ENCODE results near the gene STK40. TPM values are rescaled to one million over a fixed set of nuclear protein-coding genes. Genes with fewer than 3 reads are reported as not detected.

The STK40 gene
- polyA plus RNA-seq, 3 donors, result 40.2 to 47.7 (median 42.0) TPM

DNA sequence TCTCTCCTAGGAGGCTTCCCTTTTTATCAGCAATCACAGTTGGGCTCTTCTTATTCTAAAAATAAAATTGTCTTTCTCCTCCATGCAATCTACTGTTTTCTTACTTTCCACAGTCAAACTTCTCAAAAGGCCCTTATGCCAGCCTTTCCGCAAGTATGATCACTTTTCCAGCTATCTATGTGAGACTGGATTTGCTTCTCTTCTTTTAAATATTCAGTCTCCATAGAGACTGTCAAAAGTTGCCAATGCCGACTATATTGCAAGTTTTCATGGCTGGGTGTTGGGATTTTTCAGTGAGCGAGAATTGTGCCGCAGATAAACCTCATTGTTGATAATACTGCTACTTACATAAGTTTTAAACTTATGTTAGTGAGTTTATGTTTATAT lies 16.8 kb upstream of the STK40 start:
- no peak for DNase-seq (ENCODE audit: extremely low read depth in 1 of 11, low read depth in 9 of 11, low spot score in 4 of 11)

DNA sequence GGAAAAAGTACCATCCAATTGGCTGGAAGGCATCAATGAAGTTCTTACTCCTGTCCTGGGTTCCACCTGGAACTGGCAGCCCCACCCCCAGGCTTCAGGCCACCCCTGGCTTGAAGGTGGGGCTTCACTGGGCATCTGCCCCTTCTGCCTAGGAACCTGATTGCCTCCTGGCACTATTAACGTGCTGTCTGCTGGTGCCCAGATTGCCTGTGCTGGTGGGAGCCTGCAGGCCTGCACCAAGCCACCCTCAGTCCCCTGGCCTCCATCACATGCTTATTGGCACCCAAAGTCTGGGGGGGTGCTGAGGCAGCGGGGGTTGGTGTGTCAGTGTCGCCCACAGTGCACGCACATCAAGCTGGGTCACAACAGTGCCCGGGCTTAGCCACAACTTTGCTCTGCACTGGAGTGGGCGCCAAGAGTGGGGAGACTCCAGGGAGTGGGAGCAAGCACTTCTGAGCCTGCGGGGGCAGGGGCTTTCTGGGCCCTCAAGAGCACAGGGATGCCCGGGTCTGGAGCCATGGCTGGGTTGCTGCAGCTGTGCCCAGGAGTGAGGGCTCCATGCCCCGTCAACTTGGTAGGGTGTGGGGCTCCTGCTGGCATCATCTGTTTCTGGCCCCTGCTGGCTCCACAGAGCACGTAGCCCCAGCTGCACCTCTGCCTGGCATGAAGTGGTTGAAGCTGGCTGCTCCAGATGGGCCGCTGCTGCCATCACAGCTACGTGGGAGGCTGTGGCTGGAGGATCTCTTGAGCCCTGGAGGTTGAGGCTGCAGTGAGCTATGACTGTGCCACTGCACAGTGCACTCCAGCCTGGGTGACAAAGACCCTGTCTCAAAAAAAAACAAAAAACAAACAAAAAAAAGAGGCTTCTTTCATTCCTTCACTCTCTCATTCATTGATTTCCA lies 16.1 kb upstream of the STK40 start:
- no peak for DNase-seq (ENCODE audit: extremely low read depth in 1 of 11, low read depth in 9 of 11, low spot score in 4 of 11)

DNA sequence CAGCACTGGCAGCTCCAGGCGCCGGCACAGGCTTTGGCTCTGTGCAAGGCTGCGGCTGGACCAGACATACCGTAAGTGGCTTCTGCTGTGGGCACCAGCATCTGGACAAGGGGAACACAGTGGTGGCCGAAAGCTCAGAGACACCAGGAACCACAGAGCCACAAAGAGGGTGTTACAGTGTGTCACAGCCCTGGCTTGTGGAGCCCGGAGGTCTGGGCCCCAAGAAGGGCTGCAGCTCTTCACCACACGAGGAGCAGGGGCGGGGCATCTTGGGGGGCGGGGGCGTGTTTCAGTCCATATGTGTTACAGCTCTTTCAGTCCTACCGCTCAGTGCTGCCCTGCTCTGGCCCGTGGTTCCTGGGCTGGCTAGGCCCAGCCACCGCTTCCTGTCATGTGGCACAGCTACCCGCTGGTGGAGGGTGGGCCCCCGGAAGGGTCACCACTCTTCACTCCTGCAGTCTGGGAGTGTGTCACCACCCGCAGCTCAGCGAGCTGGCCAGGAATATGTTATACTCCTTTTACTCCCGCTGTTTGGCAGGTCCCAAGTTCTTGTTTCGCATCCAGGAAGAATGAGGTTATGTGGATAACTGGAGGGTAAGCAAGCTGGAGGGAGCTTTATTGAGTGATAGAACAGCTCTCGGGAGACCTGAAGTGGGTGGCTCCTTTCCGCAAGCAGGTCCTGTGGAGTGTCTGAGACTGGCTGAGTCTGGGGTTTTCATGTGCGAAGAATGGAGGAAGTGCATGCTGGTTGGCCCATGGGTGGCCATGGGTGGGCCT lies 15.3 kb upstream of the STK40 start:
- no peak for DNase-seq (ENCODE audit: extremely low read depth in 1 of 11, low read depth in 9 of 11, low spot score in 4 of 11)

DNA sequence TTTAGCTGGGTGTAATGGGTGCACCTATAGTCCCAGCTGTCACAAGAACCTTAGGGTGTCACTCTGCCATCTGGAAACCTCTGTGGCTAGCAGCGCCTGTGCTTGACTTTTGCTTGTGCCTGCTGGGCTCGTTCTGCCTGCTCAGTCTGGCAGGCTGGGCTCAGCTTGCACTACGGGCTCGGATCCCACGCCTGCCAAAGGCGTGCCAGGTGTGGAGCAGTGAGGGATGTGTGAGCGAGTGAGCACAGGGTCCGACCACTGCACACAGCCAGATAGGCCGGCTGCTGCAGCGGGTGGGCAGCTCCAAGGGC lies 14.7 kb upstream of the STK40 start:
- no peak for DNase-seq (ENCODE audit: extremely low read depth in 1 of 11, low read depth in 9 of 11, low spot score in 4 of 11)

DNA sequence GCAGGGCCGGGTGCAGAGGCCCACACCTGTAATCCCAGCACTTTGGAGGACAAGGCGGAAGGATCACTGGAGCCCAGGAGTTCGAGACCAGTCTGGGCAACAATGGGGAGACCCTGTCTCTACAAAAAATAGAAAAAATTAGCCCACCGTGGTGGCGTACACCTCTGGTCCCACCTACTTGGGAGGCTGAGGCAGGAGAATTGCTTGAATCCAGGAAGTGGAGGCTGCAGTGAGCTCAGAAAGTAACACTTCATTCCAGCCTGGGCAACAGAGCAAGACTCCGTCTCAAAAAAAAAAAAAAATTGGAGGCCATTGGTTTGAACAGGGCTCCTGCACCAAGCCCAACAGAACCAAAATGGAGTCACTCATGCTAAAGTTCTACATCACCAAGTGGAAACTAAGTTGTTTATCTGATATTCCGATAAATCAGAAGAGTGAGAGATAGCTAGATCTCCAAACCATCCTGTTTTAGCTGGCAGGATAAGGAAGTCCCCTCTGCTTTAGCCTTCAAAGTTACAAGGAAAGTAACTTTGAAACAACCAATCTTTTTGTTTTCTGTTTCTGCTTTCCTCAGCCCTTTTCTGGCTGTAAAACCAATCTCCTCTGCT lies 12.8 kb upstream of the STK40 start:
- DNase-seq (ENCODE audit: extremely low read depth in 1 of 11, low read depth in 9 of 11, low spot score in 4 of 11), result no peak

DNA sequence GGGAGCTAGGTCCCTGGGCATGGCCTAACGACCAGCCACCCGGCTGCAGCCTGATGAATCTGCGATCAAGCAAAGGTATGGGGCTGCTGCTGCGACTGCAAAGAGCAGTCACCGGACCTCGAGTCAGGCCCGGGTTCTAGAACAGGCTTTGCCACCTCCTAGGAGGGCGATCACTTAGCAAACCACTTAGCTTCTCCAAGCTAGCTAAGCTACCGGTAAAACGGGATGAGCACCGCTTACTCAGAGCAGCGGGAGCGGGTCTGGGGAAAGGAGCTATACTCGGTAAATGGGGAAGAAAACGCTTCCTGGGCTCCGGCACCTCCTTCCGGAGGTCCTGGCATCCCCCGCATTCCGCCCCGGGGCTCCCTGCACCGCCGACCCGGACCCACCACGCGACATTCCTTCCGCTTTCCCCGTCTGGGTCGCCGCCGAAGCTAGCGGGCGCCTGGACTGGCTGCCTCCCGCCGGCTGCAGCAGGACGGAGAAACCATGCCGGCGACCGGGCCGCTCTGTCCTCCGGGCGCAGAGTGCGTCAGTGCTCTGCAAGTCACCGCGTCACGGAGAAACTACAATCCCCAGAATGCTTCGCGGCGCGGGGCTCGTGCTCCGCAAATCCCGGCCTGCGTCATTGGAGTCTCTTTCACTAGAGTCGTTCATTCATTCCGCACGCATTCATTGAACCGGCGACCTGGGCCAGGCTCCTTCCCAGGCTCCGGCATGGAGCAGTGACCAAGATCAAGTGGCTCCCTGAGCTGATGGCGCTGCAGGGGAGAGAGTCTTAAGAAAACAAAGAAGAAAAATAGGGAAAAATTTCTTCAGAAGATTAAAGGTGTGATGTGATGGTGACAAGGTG lies 11.9 kb upstream of the STK40 start, which contains the start of gene LSM10:
TSS of gene LSM10 (minus strand) at position 531 of the 853 bp plus-strand sequence. CDS start 3,779 bp downstream, outside the sequence.
- DNase-seq (ENCODE audit: extremely low read depth in 1 of 11, low read depth in 9 of 11, low spot score in 4 of 11), result peak; percentile 83 to 95 (median 92)

DNA sequence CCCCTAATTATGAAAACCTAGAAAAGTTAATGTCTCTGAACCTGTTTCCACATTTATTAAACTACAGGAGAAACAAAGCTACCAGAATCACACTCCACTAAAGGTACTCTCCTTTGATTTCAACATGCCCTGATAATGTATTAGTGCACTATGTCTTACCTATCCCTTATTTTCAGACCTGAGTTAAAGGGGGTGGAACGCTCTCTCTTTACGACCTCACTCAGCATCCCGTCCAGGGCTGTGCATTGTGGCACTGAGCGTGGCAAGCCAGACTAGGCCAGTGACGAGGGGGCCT lies 11.3 kb upstream of the STK40 start:
- DNase-seq (ENCODE audit: extremely low read depth in 1 of 11, low read depth in 9 of 11, low spot score in 4 of 11), result no peak

DNA sequence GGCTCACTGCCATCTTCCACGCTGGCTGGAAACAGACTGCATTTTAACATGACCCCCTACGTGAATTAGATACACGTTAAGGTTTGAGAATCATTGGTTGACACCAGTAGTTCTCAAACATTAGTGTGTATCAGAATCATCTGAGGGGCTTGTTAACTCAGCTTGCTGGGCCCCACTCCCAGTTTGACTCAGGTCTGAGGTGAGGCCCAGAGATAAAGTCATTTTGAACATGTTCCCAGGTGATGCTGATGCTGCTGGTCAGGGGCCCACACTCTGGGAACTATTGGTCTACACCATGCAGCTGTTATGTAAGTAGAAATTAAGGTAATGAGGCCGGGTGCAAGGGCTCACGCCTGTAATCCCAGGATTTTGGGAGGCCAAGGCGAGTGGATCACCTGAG lies 10.6 kb upstream of the STK40 start:
- no peak for DNase-seq (ENCODE audit: extremely low read depth in 1 of 11, low read depth in 9 of 11, low spot score in 4 of 11)

DNA sequence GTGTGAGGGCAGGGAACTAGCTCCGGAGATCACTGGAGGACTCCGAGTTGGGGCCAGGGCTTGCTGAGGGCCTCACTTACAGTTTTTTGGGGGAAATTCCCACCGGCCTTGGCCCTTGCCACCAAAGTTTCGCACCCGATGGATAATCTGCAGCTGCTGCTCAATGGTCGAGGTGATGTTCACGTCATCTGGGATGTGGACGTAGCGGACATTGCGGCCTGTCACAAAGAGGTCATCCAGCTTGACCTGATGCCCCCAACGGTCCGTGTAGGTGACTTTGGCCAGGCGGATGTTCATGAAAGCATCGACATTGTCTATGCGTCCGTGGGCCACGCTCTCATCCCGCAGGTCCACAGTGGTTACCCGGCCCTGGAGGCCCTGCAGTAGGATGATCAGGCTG lies 8.0 kb upstream of the STK40 start:
- no peak for DNase-seq (ENCODE audit: extremely low read depth in 1 of 11, low read depth in 9 of 11, low spot score in 4 of 11)

DNA sequence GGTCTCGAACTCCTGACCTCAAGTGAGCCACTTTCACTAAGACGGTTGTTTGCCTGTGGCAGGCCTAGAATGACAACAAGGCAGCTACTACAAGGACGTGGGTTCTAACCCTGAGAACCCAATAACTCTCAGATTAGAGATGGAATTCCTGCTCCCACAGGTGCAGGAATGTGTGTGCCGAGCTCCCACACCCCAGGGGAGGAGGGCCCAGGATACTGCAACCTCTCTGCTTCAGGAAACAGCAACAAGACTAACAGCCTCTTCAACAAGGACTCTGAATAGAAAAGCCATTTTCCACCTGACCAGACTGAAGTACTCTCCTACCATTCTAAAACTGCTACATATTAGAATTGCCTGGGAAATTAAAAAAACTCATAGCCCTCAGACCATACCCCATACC lies 7.1 kb upstream of the STK40 start:
- no peak for DNase-seq (ENCODE audit: extremely low read depth in 1 of 11, low read depth in 9 of 11, low spot score in 4 of 11)

DNA sequence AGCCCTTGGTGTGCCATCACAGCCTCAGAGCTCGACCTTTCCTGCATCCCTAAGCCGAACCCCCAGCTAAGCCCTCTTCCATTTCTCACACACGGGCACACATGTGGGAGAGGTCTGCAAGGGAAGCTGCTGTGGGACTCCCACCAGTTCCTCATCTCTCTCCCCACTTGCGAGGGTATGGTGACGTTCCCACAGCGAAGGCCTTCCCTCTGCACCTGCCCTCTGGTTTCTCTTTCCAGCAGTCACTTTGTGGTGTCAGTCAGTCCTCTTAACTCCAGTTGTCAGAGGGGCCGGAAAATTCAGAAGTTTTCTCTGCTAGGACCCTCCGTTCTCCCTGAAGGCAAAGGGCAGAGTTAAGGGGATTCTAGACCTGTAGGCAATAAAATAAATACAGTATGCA lies 5.5 kb upstream of the STK40 start:
- DNase-seq (ENCODE audit: extremely low read depth in 1 of 11, low read depth in 9 of 11, low spot score in 4 of 11), result no peak

DNA sequence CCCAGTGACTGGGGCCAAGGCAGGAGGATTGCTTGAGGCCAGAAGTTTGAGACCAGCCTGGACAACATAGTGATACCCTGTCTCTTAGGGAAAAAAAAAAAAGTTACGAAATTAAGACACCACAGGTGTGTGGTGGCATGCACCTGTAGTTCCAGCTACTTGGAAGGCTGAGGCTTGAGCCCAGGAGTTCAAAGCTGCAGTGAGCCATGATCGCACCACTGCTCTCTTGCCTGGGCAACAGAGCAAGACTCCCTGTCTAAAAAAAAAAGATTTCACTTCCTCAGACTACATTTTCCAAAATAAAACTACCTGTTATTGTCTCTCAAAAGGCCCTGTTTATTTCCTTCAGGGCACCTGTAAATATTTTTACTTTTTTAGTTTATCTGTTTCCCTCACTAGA lies 4.7 kb upstream of the STK40 start:
- no peak for DNase-seq (ENCODE audit: extremely low read depth in 1 of 11, low read depth in 9 of 11, low spot score in 4 of 11)

DNA sequence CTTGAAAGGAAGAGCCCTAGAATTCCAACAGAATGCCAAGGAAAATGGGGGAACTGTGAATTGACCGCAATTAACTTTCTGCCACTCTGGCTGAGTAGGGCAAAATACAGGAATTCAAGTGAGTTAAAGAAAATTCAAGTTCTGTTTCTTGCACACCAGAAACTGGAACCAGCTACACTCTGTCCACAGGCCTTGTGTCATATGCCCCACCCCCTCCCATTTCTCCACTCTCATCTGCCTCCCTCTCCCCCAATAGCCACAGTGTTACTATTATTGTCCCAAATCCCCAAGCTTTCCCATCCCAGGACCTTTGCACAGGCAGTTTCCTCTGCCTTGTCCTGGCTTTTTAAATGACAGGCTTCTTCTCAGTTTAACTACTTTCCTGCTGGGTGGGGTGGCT lies 4.3 kb upstream of the STK40 start:
- DNase-seq (ENCODE audit: extremely low read depth in 1 of 11, low read depth in 9 of 11, low spot score in 4 of 11), result no peak

DNA sequence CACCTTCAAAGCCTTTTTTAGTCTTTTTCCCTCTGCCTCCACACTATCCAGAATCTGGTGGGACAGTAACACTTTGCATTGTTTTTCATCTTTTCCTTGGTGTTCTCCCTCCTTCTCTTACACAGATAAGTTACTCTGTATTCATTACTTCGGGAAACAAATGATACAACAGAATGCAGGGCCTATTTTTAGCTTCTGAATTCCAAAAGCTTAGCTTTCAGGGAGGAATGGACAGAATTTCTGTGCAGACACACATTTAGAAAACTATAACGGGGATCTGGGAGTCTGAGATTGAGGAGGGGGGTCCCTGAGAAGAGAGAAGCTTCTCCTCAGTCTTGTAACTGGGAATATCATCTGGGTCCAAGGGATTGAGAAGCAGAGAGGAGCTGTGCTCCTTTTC lies 3.5 kb upstream of the STK40 start:
- no peak for DNase-seq (ENCODE audit: extremely low read depth in 1 of 11, low read depth in 9 of 11, low spot score in 4 of 11)

DNA sequence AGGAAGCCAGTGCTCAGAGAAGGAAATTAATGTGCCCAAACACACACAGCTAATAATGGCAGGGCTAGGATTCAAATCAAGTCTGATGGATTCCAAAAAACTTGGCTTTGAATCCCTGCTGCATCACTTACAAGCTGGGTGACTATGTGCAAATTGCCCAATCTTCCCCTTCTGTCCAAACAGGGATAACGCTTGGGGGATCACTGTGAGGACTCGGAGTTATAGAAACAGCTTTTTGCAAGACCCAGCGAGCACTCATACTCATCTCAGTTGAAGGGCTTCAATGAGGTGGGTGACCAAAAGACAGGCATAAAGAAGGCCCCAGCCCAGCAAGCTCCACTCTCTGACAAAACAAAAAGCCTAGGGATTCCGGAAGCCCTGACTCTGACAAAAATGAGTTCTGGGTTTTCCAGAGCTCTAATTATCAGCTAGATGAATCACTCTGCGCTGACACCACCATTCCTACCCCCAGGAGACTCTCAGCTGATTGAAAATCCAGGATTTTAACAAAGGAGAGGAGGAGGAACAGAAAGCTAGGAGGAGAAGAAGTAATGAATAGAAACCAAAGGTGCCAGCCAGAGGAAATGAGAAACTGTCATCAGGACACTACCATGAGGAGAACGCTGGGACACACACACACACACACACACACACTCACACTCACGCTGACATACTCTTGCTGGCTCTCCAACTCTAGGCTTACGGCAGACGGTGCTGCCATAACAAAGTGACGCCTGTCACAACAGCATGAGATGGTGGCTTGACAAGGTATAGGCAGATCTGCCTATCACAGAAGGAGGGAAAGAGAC lies 1.6 kb upstream of the STK40 start:
- DNase-seq (ENCODE audit: extremely low read depth in 1 of 11, low read depth in 9 of 11, low spot score in 4 of 11), result no peak

DNA sequence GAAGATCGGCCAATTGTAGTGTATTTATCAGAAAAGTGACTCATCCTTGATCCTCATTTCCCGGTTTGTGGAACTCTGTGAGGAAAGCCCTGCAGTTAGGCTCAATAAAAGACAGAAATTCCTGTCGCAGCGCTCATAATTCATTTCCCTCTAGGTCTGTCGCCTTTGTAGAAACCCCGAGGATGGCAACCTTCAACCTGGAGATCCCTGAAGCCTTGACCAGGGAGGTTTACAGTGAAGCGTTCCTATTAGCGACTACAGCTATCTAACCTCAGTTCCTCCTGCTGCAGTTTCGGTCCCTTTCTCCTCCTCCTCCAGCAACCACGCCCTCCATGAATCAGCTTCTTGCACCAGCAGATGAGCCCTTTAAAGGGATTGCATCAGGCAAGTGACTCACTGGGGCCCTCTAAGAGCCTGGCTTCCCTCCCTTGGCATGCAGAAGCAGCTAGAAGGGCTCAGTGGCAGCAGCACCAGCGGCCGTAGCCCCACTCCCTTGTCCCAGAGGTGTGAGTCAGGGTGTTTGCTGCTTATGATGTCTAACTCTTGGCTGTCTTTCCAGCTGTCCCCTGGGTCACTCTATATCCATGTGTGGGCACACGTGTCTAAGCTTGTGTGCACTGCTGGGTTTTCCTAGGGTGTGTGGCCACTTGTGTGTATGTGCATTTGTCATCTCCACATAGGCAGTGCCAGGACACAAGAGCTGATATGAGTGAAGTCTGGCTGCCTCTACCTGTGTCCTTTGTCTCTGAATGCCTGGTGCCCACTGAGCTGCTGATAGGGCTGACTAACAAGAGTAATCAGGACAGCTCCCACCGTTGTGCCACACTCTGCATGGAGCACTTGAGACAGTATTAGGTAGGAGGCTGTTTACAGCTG lies 779 bp upstream of the STK40 start:
- DNase-seq (ENCODE audit: extremely low read depth in 1 of 11, low read depth in 9 of 11, low spot score in 4 of 11), result peak in 2 of 11 donors; percentile 30 to 48

DNA sequence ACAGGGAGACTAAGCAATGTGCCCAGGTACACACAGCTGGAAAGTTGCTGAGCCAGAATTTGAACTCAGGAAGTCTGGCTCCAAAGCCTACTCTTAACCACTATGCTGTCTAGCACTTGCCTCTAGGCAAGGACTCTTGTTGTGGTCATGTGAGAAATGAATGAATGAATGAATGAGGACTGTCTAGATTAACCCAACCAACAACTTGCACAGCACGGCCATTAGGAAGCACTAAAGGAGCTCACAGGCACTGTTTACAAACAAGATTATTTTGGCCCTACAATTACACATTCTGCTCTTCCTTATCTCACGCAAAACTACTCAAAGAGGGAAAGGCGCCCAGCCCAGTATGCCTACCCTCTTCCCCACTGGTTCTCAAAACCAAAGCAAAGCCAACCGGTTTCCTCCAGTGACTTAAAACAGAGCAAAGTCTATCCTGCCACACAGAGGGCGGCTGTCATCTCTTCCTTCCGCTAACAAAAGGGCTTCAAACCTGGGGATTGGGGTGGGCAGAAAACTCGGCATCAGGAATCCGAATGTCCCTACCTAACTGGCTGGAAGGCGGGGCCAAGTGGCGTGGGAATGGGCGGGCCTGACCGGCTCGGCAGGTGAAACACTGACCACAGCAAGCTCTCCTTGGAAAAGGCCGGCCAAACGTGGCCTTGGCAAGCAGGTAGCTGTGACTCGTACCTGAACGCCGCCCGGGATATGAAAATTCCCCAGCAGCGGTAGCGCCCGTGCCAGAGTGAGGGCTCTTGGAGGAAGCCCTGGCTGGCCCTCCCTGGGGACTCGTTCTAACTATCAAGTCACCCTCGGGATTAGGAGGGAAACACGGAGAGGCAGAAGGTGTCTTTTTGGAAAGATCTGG lies 948 bp downstream of the STK40 start:
- DNase-seq (ENCODE audit: extremely low read depth in 1 of 11, low read depth in 9 of 11, low spot score in 4 of 11), result peak in 1 of 11 donors; percentile 48

Measured in renal cortex interstitium (tissue), 11 donors.